PC-9 (cell line): ENCODE data around the gene ARHGEF28. TPM values are rescaled to one million over a fixed set of nuclear protein-coding genes. Genes with fewer than 3 reads are reported as not detected.

Source experiments
- BruUV-seq: library from RNA; stranded (reverse); fragments of 400-500 nt; replicated peaks from 2 replicates; lab custom pipeline; 2021; lab: Mats Ljungman, UMichigan
- CTCF ChIA-PET: fragments of 300-600 bp; sonication (Branson Sonifier 250); formaldehyde crosslinking; loops from one replicate; lab custom pipeline; 2022; ENCODE audit warnings: antibody characterized with exemption; lab: Charles Lee
- POLR2A ChIA-PET: fragments of 300-600 bp; sonication (Branson Sonifier 250); formaldehyde crosslinking; loops from one replicate; lab custom pipeline; 2022; ENCODE audit warnings: antibody characterized with exemption; ENCODE audit not compliant: unreplicated experiment; lab: Charles Lee
- DNase-seq, 2 experiments: peaks; one replicate each; pipeline versions ENCODE4 v3.0.0 to v3.0.0-alpha.2; 2015 to 2022; ENCODE audit warnings: mixed read lengths in 1 of 2
- H2AFZ ChIP-seq: fragments of 200-600 bp; sonication (generic); 2 replicates; pipeline ENCODE4 v1.8.1; 2017; ENCODE audit warnings: antibody characterized with exemption
- H3F3A ChIP-seq: fragments of 200-600 bp; sonication (generic); 2 replicates; pipeline ENCODE4 v1.8.1; 2017; ENCODE audit warnings: antibody characterized with exemption, mild to moderate bottlenecking, low read depth; ENCODE audit not compliant: insufficient read depth
- H3K27ac ChIP-seq: fragments of 200-600 bp; sonication (generic); 2 replicates; pipeline ENCODE4 v1.6.1; 2016; ENCODE audit warnings: mixed run types
- H3K27me3 ChIP-seq: fragments of 200-600 bp; sonication (generic); 2 replicates; pipeline ENCODE4 v1.6.1; 2016; ENCODE audit warnings: low read depth, mixed run types; ENCODE audit not compliant: insufficient read depth
- H3K36me3 ChIP-seq: fragments of 200-600 bp; sonication (generic); 2 replicates; pipeline ENCODE4 v1.6.1; 2016; ENCODE audit warnings: low read depth, mixed run types
- H3K4me1 ChIP-seq: fragments of 200-600 bp; sonication (generic); replicated peaks from 2 replicates; pipeline ENCODE4 v1.6.1; 2016; ENCODE audit warnings: mixed run types; ENCODE audit not compliant: insufficient read depth
- H3K4me2 ChIP-seq: fragments of 200-600 bp; sonication (generic); 2 replicates; pipeline ENCODE4 v1.6.1; 2017; ENCODE audit warnings: mixed run types
- H3K4me3 ChIP-seq: fragments of 200-600 bp; sonication (generic); 2 replicates; pipeline ENCODE4 v1.6.1; 2016; ENCODE audit warnings: mixed run types
- H3K79me2 ChIP-seq: fragments of 200-600 bp; sonication (generic); 2 replicates; pipeline ENCODE4 v1.6.1; 2017; ENCODE audit warnings: low read depth, mixed run types
- H3K9me2 ChIP-seq: fragments of 200-600 bp; sonication (generic); 2 replicates; pipeline ENCODE4 v1.8.1; 2017; ENCODE audit warnings: mild to moderate bottlenecking; ENCODE audit not compliant: insufficient read depth
- H3K9me3 ChIP-seq: fragments of 200-600 bp; sonication (generic); 2 replicates; pipeline ENCODE4 v1.8.1; 2016; ENCODE audit warnings: low read depth; ENCODE audit not compliant: insufficient read depth
- H4K20me1 ChIP-seq: fragments of 200-600 bp; sonication (generic); 2 replicates; pipeline ENCODE4 v1.8.1; 2017; ENCODE audit not compliant: insufficient read depth
- EZH2 ChIP-seq: fragments of 200-600 bp; sonication (generic); IDR thresholded peaks from 2 replicates; pipeline ENCODE4 v1.8.0; 2017; ENCODE audit warnings: antibody characterized with exemption, low read depth
- intact Hi-C: fragments of 100-400 bp; cut with micrococcal nuclease; formaldehyde crosslinking; loops from one replicate; pipeline ENCODE4 v1.10.0; 2022; ENCODE audit not compliant: unreplicated experiment
- total RNA-seq: library from RNA; stranded (reverse); gene quantifications from 2 replicates; pipeline ENCODE4 v1.2.3, GENCODE V29; 2021
- TF ChIP-seq, protein P1 (sequence below): fragments of 200-600 bp; sonication (generic); conservative IDR thresholded peaks from 2 replicates; pipeline ENCODE4 v1.6.1; 2017; ENCODE audit warnings: mixed run types, antibody characterized with exemption, mild to moderate bottlenecking, moderate library complexity

Gene ARHGEF28
- total RNA-seq, 1 experiment from 2014 or later: 77.5 TPM

DNA sequence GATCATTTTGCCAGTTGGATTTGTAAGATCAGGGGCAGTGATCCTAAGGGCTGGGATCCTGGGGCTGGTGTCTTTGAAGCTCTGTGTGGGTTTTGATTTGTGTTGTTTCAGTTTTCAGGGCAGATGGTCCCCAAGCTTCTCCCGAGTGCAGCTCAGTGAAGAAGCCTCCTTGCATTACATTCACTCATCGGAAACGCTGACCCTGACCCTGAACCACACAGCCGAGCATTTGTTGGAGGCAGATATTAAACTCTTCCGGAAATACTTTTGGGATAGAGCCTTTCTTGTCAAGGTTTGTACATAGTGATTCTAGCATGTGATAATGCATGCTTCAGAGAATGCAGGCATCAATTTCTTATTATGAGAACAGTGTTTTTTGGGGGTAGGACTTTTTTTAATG, 150.4 kb downstream of the ARHGEF28 start:
- no peaks in the 10 kb centered on the region for H4K20me1 ChIP-seq
- 0 out of 2 replicates have a peak, but pooled peaks cover 2% of the 10 kb centered on the region for H3F3A ChIP-seq
- POLR2A ChIA-PET: no interaction called here
- H3K4me2 ChIP-seq: no peak overlapping the region
- no peaks in the 10 kb centered on the region for H3K9me2 ChIP-seq
- CTCF ChIA-PET: no interaction called here
- BruUV-seq: no TSS peak
- TF ChIP-seq EZH2: no peak
- TF ChIP-seq, protein P1, sequence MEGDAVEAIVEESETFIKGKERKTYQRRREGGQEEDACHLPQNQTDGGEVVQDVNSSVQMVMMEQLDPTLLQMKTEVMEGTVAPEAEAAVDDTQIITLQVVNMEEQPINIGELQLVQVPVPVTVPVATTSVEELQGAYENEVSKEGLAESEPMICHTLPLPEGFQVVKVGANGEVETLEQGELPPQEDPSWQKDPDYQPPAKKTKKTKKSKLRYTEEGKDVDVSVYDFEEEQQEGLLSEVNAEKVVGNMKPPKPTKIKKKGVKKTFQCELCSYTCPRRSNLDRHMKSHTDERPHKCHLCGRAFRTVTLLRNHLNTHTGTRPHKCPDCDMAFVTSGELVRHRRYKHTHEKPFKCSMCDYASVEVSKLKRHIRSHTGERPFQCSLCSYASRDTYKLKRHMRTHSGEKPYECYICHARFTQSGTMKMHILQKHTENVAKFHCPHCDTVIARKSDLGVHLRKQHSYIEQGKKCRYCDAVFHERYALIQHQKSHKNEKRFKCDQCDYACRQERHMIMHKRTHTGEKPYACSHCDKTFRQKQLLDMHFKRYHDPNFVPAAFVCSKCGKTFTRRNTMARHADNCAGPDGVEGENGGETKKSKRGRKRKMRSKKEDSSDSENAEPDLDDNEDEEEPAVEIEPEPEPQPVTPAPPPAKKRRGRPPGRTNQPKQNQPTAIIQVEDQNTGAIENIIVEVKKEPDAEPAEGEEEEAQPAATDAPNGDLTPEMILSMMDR: no peak
- no peaks in the 10 kb centered on the region for H3K9me3 ChIP-seq
- no peak for DNase-seq
- no peak overlapping the region for H3K4me3 ChIP-seq
- peaks cover 26% of the 10 kb centered on the region for H3K36me3 ChIP-seq
- no peaks in the 10 kb centered on the region for H3K79me2 ChIP-seq
- no peak overlapping the region for H3K27ac ChIP-seq
- no peaks in the 10 kb centered on the region for H3K27me3 ChIP-seq
- intact Hi-C loops: no loop called here
- no peaks in the 10 kb centered on the region for H3K4me1 ChIP-seq
- H2AFZ ChIP-seq: no peak overlapping the region

DNA sequence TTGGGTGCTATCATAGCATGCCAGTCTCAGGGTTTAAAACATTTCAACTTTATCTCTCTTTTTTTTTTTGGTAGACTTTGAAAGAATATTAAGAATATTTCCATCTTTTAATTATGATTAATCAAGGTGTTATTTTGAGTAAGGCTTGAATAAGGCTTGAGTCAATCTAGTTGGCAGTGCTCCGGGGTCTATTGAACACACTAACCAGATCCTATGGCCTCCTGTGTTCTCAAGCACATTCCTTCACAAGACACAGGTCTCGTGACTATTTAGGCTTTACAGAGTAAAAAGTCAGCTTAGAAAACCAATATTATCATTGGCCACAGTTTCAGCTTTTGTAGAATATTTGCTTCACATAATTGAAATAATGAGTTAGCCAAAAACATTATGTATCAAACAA, 151.2 kb downstream of the ARHGEF28 start:
- Histone ChIP-seq H4K20me1 (no peaks in the 10 kb centered on the region), H3K79me2 (no peaks in the 10 kb centered on the region), H3K4me3 (no peak overlapping the region), H3K27ac (no peak overlapping the region), H3K36me3 (peaks cover 33% of the 10 kb centered on the region), H3K4me1 (no peaks in the 10 kb centered on the region), H3K9me2 (no peaks in the 10 kb centered on the region), H3K27me3 (no peaks in the 10 kb centered on the region), H3K9me3 (no peaks in the 10 kb centered on the region), H3K4me2 (no peak overlapping the region), H2AFZ (no peak overlapping the region), H3F3A (peaks cover 9% of the 10 kb centered on the region; the same call in 1 of the 2 replicates)
- intact Hi-C loops: no loop called here
- CTCF ChIA-PET: no interaction called here
- TF ChIP-seq, protein P1: no peak
- no peak for TF ChIP-seq EZH2
- BruUV-seq: no TSS peak
- POLR2A ChIA-PET: no interaction called here
- no peak for DNase-seq

DNA sequence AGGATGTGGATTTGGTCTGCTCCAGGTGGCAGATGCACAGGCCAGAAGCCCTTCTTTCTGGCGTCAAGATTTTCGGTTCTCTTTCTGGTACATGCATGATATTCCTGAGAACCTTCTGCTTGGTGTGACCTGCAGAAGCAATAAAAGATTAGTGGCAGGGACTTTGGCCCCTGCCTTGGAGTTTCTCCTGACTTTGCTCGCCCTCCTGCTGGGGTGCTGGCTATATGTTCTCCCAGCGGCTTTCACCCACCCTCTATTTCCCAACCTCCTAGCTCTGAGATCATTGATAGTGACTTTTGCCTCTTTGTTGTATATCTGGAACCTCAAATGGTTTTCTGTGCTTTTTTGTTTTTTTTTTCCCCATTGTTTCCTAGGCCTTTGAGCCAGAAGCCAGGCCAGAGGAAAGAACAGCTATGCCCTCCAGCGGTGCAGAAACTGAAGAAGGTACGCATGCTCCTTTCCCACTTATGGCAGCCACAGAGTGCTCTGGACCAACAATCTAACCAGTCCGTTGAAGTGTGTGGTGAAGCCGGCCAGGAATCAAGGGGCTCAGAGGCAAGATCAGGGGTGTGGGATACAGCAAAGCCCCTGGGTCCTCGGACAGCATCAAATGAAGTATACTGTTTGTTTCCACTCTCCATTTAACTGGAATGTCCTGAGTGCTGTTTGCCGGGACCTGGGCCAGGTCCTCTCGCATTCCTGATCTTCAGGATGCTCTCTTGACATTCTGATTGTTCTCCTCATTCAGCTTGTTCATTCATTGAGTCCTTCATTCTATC, 154.5 kb downstream of the ARHGEF28 start:
- no peaks in the 10 kb centered on the region for H3K9me2 ChIP-seq
- no peak overlapping the region for H3K4me2 ChIP-seq
- no peaks in the 10 kb centered on the region for H3K4me1 ChIP-seq
- ChIA-PET POLR2A (no interaction called here), CTCF (no interaction called here)
- no TSS peak for BruUV-seq
- H2AFZ ChIP-seq: no peak overlapping the region
- H3F3A ChIP-seq: peaks cover 11% of the 10 kb centered on the region; the same call in 1 of the 2 replicates
- no peak for DNase-seq
- no peak overlapping the region for H3K27ac ChIP-seq
- H3K9me3 ChIP-seq: no peaks in the 10 kb centered on the region
- no peak overlapping the region for H3K4me3 ChIP-seq
- peaks cover 22% of the 10 kb centered on the region for H3K36me3 ChIP-seq
- no peak for TF ChIP-seq EZH2
- TF ChIP-seq, protein P1: no peak
- H3K79me2 ChIP-seq: no peaks in the 10 kb centered on the region
- intact Hi-C loops: no loop called here
- H3K27me3 ChIP-seq: no peaks in the 10 kb centered on the region
- H4K20me1 ChIP-seq: no peaks in the 10 kb centered on the region
